HG03039 (cell line): ENCODE measurements around the gene ADPRH.

ENCODE experiments used
- ATAC-seq: cut with Tn5 transposase; IDR thresholded peaks from one replicate; pipeline ENCODE4 v1.9.1; 2021; ENCODE audit warnings: mild to moderate bottlenecking, moderate library complexity; ENCODE audit not compliant: unreplicated experiment

The ADPRH gene

DNA sequence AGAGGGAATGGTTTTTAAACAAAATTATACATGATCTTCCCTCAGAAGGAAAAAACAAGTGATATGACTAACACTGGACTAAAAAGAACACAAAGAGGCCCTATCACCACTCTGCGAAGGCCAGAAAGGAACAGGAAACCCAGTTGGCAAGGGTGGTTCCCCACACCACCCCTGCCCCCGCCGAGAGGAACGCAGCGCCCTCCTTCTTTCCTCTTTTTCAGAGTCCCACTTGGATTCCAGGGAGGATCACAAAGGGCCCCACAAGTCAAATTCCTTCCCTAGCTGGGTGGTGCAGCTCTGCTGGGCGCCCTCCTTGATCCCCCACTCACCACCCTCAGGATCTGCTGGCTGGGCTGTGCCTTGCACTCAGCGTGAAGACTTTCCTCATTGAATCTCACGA, 48.2 kb downstream of the ADPRH start:
- ATAC-seq = no peak

- peak; percentile 64 for ATAC-seq
These were observed 49.1 kb downstream of the ADPRH start for GRCh38 chr3:119628390-119628789.

DNA sequence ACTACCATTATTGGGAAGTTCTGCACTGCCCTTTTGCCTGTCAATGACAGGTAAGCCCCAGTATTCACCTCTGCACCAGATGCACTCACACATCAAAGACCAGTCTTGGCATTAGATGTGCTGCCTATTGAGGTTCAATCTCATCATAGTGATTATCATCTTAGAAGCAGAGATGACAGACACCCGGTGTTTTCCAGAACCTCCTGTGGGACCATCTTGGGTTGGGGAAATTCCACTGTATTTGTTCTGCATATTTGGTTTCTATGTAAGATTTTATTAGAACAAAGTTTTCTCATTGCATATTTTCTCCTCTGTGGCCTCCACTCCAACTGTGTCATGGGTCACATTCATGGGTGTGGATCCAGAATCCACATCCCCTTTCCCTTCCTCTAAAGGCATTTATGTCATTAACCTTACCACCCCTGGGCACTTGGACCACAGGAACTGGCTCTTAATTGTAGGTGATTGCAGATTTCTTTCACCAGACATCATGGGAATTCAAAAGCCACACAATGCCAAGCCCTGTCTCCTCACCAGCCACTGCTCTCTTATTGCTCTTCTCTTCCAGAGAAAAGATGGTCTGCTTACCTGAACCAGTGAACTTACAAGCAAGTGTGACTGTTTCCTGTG, 49.6 kb downstream of the ADPRH start:
- ATAC-seq = peak; percentile 28

GRCh38 chr3:119630128-119630879, 51.0 kb downstream of the ADPRH start:
- ATAC-seq = no peak

- no peak for ATAC-seq
These were observed 51.6 kb downstream of the ADPRH start for GRCh38 chr3:119630880-119631329.

GRCh38 chr3:119631516-119631915, 52.2 kb downstream of the ADPRH start:
- no peak for ATAC-seq

DNA sequence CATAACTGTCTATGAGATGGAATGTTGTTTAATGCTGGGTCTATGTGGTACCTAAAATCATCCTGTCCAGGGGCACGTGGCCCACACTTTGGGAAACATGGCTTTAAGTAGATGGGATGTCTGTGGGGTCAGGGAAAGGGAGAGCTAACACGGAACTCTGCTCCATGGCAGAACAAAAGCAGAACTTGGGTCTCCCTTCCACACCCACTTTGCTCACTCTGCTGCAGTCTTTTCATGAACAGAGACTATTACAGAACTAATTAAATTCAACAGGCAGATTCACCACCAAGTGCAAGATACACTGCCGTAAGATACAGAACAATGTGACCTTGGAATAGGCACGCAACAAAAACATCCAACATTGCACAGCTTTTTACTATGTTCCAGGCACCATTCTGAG, 52.9 kb downstream of the ADPRH start:
- no peak for ATAC-seq

GRCh38 chr3:119632829-119633228, 53.5 kb downstream of the ADPRH start:
- no peak for ATAC-seq

DNA sequence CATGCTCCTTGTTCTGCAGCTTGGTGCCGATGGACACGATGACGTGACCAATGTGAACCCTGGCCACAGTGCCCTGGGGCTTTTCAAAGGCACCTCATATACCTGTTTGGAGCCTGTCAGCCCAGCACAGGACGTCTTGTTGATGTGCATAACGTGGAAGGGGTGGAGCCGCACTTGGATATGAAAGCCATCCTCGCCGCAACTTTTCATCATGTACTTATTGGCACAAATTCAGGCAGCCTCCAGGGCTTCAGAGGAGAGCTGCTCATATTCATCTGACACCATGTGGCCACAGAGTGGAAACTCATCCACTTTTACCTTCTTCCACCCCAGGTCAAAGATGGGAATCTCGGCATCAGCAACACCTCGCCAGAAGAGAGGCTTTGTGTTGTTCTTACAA, 56.4 kb downstream of the ADPRH start:
- no peak for ATAC-seq

GRCh38 chr3:119636249-119636648, 57.0 kb downstream of the ADPRH start:
- no peak for ATAC-seq

DNA sequence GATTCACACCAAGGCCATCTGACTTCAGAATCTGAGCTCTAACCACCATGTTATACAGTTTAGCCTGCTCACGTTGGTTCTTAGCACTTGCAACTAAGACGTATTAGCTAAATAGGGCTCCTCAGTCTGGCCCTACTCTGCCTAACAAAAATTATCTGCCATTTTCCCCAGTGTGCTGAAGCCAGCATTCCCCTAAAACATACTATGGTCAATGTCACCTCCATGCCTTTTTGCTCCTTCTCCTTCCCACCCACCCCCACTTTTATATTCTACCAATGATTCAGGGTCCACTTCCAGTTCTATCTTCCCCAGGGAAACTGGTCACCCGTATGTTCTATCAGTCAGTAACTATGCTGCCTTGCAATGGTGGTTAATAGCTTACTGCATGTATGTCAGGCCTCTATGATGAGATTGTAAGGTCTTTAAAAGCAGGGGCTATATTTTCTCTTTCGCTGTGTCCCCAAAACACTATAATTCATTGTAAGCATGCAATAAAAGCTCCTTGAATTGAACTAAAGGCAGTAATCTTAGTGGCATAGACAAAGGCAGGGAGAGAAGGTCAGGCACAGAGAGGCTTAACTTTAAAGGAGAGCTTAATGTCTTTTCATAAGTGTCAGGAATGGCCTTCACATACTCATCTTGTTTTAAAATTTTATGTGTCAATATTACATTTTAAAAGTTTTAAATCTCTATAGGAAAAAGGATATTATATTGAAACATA, 57.8 kb downstream of the ADPRH start:
- ATAC-seq = no peak

DNA sequence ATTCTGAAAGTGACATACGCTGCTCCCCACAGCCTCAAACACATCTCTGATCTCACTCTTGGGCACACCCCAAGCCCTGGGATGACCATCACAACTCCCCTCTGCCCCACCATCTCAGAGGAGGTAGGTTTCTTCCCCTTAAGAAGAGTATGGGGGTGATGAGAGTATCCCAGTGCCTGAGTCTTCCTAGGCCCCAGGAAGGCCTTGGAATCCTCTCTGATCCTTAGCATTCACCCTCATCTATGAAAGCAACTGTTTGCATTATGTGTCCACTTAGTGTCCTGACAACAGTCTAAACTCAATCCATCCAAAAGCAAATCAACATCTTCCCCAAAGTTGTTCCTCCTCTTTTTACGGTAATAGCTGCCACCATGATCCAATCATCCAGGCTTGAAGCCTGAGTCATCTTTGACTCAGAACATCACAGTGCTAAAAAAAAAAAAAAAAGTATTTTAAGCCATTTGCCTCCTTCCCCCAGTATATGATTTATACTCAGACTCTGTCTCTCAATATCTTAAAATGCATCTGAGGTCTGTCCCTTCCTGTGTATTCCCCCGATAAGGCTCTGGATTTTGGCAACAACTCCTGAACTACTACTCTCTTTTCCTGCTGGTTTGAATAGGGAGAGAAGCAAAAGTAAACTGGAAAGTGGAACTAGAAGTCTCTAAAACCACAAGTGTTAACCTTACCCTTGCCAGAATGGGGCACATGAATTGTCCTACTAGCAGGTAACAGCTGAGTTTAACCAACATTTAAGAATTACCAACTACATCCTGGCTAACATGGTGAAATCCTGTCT, 58.6 kb downstream of the ADPRH start:
- peak; percentile 31 for ATAC-seq
